ENCODE results near the gene PPP1CC.

DNA sequence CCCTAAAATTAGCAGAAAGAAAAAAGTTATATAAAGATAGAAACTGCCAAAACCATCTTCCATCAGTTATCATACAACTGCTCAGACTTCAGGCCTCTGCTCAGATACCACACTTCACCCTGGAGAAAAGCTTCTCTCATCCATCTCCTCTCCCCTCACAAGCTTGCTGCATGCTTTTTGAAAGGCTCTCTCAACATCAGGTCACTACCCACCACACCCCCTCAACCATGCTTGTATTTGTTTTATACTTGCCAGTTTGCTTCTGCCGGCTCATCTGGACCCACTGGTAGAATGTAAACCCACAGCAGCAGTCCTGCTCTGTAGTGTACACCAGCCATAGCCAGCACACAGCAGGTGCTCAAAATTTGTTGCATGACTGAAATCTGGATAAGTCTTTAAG is 8.8 kb downstream of the PPP1CC start:
- TF ChIP-seq EZH2 (IDR thresholded peaks at IDR 0.05; ENCODE audit: borderline replicate concordance, insufficient read depth, low read length, poor library complexity, severe bottlenecking) (no peak), TAF1 (IDR thresholded peaks at IDR 0.05; ENCODE audit: low read depth) (no peak)
- TF ChIP-seq, protein P1, sequence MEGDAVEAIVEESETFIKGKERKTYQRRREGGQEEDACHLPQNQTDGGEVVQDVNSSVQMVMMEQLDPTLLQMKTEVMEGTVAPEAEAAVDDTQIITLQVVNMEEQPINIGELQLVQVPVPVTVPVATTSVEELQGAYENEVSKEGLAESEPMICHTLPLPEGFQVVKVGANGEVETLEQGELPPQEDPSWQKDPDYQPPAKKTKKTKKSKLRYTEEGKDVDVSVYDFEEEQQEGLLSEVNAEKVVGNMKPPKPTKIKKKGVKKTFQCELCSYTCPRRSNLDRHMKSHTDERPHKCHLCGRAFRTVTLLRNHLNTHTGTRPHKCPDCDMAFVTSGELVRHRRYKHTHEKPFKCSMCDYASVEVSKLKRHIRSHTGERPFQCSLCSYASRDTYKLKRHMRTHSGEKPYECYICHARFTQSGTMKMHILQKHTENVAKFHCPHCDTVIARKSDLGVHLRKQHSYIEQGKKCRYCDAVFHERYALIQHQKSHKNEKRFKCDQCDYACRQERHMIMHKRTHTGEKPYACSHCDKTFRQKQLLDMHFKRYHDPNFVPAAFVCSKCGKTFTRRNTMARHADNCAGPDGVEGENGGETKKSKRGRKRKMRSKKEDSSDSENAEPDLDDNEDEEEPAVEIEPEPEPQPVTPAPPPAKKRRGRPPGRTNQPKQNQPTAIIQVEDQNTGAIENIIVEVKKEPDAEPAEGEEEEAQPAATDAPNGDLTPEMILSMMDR (IDR thresholded peaks at IDR 0.05; ENCODE audit: poor library complexity, severe bottlenecking), result no peak

Measured in neural cell (in vitro differentiated cells).